Adipose tissue (tissue), 3 donors: ENCODE measurements around the gene EEF1AKMT2. TPM values are rescaled to one million over a fixed set of nuclear protein-coding genes. Genes with fewer than 3 reads are reported as not detected.

Experiments used
- H3K27ac ChIP-seq: one replicate; pipeline ENCODE4 v1.5.1; 2013; ENCODE audit warnings: low read depth, low read length
- WGBS, 3 donors: extraction: QIAGEN DNeasy Blood & Tissue Kit; methylation state at CpG; one replicate each; pipeline ENCODE4 v1.1.7; 2013; 5-methylcytosine and 5-hydroxymethylcytosine counted together
- polyA plus RNA-seq, 3 donors: library from polyadenylated mRNA; stranded (reverse); fragments of 200-250 nt; gene quantifications; one replicate each; pipeline ENCODE4 v1.2.3, GENCODE V29; 2013
- donor health status: healthy with polysubstance abuse.
- donor health status: Bipolar disorder and iron deficiency.
- donor health status: healthy.

The EEF1AKMT2 gene
- polyA plus RNA-seq, 3 donors: 7.4 to 10.3 (median 9.2) TPM

GRCh38 chr10:124711145-124711544, 80.5 kb downstream of the EEF1AKMT2 start:
- no peak overlapping the region for H3K27ac ChIP-seq
- WGBS, 3 donors: 75 to 78% (median 75%) methylated on average over 7 of the region's 7 CpGs

DNA sequence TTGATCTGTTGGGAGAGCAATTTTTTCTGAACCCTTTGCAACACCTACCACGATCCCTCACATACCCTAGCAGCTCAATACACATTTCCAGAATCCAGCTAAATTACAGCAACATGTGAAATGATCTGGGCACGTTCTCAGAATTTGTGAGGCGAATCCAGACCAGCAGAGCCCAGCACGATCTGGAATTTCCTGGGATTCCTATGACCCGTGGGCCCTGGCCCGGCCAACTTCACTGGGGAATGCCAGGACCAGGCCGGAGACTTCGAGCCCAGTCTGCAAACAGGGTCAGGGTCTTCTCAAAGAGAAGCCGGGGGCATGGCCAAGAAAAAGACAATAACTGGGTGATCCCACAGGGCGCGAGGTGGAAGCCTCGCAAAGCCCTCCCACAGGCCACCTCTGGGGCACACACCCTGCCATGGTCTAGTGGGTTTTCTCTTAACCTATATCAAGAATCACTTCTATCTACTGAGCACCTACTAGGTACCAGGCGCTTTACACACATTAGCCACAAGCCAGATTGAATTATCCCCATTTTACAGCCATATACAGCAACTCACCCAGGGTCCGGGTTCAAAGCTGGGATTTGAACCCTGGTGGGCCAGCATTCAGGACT, 81.3 kb downstream of the EEF1AKMT2 start:
- 68 to 77% (median 71%) methylated on average over 14 of the region's 14 CpGs for WGBS, 3 donors
- H3K27ac ChIP-seq: no peak overlapping the region

DNA sequence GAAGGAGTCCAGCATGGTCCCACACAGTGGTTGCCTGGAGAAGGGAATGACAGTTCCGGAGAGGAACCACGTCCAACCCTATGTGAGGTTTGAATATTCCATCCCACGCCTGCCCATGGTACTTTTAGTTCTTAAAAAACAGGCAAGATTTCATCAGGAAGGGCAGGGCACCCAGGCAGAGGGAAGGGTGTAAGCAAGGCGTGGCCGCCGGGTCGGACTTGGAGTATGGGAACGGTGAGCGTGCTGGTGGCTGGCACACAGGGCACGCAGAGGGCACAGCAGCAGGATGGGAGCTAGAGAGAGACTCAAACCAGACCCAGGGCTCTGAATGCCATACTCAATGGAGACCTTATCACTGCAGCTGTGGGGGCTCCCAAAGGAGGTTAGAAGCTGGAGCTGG, 81.8 kb downstream of the EEF1AKMT2 start:
- WGBS, 3 donors: 43 to 85% (median 58%) methylated on average over 10 of the region's 10 CpGs
- H3K27ac ChIP-seq: no peak overlapping the region

DNA sequence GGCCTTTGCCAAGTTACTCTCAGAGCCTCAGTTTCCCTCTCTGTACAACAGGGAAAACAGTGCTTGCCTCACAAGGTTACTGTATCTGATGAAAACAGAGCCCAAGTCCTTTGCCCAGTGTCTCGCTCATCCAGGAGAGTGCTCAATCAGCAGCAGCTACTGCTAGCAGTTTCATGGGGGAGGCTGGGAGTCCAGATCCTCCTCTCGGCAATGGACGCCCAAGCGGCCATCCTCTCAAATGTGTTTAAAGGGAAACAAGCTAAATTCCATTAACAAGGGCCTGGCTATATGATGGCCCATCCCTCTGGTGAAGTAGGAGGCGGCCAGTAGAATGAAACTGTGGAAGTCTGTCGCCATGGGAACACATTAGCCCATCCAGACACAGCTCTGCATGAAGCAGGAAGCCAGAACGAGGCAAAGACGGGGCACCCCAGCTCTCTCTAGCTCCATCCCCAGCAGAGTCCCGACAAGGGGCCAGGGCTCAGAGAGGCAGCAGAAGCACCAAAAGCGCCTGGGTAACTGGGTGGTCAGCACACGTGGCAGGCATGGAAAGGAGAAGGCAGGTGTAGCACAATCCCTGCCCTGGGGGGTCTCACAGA, 82.7 kb downstream of the EEF1AKMT2 start:
- no peak overlapping the region for H3K27ac ChIP-seq
- WGBS, 3 donors: 64 to 77% (median 71%) methylated on average over 11 of the region's 11 CpGs

GRCh38 chr10:124708246-124708779, 83.4 kb downstream of the EEF1AKMT2 start:
- H3K27ac ChIP-seq: no peak overlapping the region

More at GRCh38 chr10:124708246-124708779, 83.4 kb downstream of the EEF1AKMT2 start:
- 50 to 60% (median 51%) methylated on average over 9 of the region's 9 CpGs for WGBS, 3 donors

Other genes starting within 250 kb of the EEF1AKMT2 start
- gene FAM53B, start 47.5 kb downstream of the EEF1AKMT2 start, polyA plus RNA-seq: 10 to 100 TPM in 1 of 3 donors, 1 to 10 TPM in 2; 7.1 to 12.8 (median 9.8) TPM
- 1 to 10 TPM; 3.9 to 7.0 (median 6.9) TPM for gene ABRAXAS2, start 9.9 kb upstream of the EEF1AKMT2 start, polyA plus RNA-seq
- 10 to 100 TPM in 2 of 3 donors, 1 to 10 TPM in 1; 5.4 to 16.0 (median 10.9) TPM for gene ZRANB1, start 150.2 kb upstream of the EEF1AKMT2 start, polyA plus RNA-seq